ENCODE results near the gene CYP11A1.
"Not testable (repeated sequence)": the region's sequence is repeated elsewhere in the genome, so short reads cannot be mapped to it uniquely, and the experiment has no call there.

CYP11A1 gene

DNA sequence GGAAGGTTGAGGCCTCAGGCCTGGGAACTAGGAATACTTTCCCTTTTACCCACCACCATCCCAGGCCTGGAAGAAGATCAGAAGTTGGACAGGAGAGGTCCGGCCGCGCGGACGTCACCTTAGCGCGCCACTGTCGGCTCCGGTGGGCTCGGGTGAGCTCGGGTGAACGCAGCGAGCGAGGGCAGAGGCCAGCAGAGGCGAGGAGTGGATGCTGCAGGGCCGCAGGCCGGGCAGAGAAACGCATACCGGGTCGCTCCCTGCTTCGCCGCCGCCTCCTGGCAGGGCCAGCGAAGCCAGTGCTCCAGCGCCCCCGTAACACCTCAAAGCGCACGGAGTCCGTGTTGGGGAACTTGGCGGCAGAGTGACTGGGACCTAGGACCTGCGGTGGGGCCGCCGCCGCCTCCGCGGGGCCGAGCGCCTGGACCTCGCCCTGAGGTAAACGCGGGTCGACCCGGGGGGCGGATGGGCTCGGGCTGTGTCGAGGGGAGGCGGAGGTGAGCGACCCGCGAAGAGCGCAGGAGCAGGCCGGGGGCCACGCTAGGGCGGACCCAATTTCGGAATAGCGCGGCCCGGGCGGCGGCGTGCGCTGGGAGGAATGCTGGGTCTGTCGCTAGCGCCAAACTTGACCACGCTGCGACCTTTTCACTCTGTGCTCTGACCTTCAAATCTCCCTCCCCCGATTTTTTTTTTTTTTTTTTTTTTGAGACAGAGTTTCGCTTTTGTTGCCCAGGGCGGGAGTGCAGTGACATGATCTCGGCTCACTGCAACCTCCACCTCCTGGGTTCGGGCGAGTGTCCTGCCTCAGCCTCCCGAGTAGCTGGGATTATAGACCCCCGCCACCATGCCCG lies 1.6 kb downstream of the CYP11A1 start:
- peak overlapping the region; percentile 38 for H3K4me3 ChIP-seq (ENCODE audit: low read length)
- TF ChIP-seq, protein P1, sequence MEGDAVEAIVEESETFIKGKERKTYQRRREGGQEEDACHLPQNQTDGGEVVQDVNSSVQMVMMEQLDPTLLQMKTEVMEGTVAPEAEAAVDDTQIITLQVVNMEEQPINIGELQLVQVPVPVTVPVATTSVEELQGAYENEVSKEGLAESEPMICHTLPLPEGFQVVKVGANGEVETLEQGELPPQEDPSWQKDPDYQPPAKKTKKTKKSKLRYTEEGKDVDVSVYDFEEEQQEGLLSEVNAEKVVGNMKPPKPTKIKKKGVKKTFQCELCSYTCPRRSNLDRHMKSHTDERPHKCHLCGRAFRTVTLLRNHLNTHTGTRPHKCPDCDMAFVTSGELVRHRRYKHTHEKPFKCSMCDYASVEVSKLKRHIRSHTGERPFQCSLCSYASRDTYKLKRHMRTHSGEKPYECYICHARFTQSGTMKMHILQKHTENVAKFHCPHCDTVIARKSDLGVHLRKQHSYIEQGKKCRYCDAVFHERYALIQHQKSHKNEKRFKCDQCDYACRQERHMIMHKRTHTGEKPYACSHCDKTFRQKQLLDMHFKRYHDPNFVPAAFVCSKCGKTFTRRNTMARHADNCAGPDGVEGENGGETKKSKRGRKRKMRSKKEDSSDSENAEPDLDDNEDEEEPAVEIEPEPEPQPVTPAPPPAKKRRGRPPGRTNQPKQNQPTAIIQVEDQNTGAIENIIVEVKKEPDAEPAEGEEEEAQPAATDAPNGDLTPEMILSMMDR (conservative IDR thresholded peaks at IDR 0.05; ENCODE audit: low read depth, low read length), result no peak
- DNase-seq (ENCODE audit: low read depth), result no peak

DNA sequence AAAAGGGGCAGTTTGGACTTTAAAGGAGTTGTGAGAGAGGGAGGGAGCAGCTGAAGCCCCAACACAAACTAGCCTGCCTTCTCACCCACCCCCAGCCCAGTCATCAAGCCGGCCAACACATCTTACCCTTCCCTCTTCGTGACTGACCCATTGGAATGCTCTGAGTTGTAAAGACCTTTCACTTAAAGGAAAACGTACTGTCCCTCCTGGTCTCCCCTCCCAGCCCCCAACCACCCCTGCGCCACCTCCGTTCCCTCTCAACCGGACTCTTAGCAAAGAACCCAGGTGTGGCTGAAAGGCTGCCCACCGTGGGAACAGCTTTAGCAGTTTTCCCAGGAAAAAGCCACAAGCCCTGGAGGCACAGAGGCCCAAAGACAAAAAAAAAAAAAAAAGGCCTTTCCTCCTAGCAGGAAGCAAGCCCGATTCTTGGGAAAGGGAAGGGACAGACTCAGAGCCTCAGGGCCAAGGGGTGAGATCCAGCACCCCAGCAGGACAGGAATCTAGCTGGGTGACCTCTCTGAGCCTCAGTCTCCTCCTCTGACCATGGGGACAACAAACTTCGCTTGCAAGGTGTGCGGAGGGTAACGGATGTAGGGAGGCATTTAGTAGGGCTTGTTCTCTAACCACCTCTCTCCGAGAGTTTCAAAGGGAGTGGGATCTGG lies 2.4 kb downstream of the CYP11A1 start:
- H3K4me3 ChIP-seq (ENCODE audit: low read length), result peak overlapping the region; percentile 38
- TF ChIP-seq, protein P1 (conservative IDR thresholded peaks at IDR 0.05; ENCODE audit: low read depth, low read length), result no peak
- no peak for DNase-seq (ENCODE audit: low read depth)

DNA sequence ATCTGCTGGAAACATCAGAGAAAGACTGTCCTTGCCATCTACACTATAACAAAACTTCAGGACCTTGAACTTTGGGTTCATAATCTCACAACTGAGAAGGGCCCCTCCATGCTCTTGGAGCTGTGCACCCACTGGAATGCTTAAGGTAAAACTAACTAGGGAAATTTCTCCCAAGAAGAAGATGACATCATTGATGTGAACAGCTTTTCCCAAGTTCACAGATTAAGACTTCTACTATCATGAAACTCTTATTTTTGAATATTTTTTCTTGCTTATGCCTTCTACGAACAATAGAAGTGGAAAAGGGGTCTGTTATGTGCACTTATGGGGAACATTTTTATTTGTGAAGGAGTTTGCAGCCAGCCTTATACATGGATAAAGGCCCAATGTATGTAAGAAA lies 5.0 kb downstream of the CYP11A1 start:
- TF ChIP-seq, protein P1 (conservative IDR thresholded peaks at IDR 0.05; ENCODE audit: low read depth, low read length), result no peak
- DNase-seq (ENCODE audit: low read depth), result no peak
- H3K4me3 ChIP-seq (ENCODE audit: low read length), result no peak overlapping the region

DNA sequence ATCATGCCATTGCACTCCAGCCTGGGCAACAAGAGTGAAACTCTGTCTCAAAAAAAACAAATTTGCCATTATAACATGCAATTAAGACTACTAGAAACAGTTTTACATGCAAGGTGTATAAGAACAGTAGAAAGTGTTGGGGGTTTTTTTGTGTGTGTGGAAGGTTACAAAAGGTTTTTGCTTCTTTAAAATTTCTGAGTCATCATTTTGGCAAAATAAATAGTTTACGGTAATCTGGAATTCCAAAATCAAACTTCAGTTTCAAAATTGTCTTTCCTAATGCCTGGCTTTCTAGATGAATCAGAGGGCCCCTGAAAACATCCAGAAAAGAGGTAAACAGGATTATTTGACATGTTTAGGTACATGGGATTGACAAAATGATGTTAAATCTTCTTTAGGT lies 6.6 kb downstream of the CYP11A1 start:
- H3K4me3 ChIP-seq (ENCODE audit: low read length); DNase-seq (ENCODE audit: low read depth): not testable (repeated sequence)

DNA sequence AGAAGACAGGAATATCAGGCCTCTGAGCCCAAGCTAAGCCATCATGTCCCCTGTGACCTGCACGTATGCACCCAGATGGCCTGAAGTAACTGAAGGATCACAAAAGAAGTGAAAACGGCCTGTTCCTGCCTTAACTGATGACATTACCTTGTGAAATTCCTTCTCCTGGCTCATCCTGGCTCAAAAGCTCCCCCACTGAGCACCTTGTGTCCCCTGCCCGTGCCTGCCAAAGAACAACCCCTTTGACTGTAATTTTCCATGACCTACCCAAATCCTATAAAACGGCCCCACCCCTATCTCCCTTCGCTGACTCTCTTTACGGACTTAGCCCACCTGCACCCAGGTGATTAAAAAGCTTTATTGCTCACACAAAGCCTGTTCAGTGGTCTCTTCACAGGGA lies 8.1 kb downstream of the CYP11A1 start:
- not testable (repeated sequence) for DNase-seq (ENCODE audit: low read depth); H3K4me3 ChIP-seq (ENCODE audit: low read length)

DNA sequence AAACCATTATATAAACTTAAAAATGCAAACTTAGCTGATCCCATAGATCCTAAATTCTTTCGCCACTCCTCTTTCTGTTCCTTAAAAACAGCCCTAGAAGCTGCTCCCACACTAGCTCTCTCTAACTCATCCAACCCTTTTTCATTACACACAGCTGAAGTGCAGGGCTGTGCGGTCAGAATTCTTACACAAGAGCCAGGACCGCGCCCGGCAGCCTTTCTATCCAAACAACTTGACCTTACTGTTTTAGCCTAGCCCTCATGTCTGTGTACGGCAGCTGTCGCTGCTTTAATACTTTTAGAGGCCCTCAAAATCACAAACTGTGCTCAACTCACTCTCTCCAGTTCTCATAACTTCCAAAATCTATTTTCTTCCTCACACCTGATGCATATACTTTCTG lies 9.9 kb downstream of the CYP11A1 start:
- H3K4me3 ChIP-seq (ENCODE audit: low read length); DNase-seq (ENCODE audit: low read depth): not testable (repeated sequence)

DNA sequence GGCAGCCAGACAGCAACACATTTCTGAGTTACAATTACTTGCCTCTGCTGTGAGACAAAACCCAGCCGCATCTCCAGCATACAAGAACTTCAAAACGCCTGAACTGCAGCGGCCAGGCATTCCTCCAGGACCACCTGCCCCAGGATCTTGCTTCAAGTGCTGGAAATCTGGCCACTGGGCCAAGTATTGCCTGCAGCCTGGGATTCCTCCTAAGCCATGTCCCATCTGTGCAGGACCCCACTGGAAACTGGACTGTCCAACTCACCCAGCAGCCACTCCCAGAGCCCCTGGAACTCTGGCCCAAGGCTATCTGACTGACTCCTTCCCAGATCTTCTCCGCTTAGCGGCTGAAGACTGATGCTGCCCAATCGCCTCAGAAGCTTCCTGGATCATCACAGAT lies 11.4 kb downstream of the CYP11A1 start:
- DNase-seq (ENCODE audit: low read depth), result not testable (repeated sequence)

DNA sequence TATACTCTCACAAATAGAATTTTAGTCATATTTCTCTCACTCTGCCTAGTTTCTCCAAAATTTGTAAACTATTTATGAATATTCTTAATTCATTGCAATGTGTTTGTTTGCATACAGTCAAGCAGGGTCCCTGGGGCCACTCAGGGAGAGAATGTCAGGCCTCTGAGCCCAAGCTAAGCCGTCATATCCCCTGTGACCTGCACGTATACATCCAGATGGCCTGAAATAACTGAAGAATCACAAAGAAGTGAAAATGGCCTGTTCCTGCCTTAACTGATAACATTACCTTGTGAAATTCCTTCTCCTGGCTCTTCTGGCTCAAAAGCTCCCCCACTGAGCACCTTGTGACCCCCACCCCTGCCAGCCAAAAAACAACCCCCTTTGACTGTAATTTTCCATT lies 13.5 kb downstream of the CYP11A1 start:
- H3K4me3 ChIP-seq (ENCODE audit: low read length); DNase-seq (ENCODE audit: low read depth): not testable (repeated sequence)

More for the DNA sequence above, 11.4 kb downstream of the CYP11A1 start:
- not testable (repeated sequence) for H3K4me3 ChIP-seq (ENCODE audit: low read length)

DNA sequence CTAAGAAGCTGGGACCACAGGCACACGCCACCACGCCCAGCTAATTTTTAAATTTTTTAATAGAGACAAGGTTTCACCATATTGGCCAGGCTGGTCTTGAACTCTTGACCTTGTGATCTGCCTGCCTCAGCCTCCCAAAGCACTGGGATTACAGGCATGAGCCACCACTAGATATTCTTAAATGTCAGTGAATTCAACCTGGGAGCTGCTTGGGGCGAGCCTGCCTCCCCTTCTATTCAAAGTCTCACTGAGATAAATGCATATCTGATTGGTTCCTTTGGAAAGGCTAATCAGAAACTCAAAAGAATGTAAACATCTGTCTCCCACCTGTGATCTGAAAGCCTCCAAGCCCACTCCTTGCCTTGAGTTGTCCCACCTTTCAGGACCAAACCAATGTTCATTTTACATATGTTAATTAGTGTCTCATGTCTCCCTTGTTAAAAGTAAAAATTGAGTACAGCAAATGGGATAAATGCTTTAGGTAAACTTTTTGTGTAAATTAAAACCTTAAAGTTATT lies 15.0 kb downstream of the CYP11A1 start:
- no peak overlapping the region for H3K4me3 ChIP-seq (ENCODE audit: low read length)
- TF ChIP-seq, protein P1 (conservative IDR thresholded peaks at IDR 0.05; ENCODE audit: low read depth, low read length), result no peak
- DNase-seq (ENCODE audit: low read depth), result no peak
